ENCODE measurements around the gene ACAP3.

DNA sequence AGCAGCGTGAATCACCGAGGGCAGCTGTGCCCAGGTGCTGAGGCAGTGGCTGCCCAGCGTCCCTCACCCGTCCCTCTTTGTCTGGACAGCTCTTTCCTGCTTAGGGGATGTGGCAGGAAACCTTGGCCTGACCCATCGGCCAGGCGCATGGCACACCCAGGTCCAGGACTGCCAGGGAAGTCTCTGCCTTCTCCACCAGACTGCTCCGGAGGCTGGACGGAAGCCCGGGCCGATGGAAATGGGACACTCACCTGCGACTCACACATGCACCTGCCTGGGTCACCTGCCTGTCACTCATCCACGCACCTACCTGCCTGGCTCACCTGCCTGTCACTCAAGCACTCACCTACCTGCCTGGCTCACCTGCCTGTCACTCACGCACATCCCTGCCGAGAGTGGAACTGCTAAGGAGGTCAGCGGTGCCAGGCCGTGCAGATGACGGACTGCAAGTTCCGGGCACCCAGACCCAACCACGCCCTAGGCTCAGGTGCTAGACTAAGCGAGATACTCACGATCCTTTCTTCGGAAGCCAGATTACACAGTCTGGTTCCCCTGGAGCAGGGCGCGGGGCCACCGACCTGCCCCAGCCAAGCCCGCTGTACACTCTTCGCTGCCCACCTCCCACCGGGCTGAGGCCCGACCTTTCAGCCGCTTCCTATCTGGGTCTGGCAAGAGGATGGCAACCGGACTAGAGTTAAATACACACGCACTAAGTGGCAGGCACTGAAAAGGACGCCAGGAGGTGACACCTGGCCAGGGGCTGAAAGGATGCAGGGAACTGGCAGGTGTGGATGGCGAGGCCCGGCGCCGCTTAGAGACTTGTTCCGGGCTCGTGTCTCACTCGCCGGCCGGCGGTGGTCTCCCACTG, 35.2 kb downstream of the ACAP3 start:
- TF ChIP-seq, protein P1, sequence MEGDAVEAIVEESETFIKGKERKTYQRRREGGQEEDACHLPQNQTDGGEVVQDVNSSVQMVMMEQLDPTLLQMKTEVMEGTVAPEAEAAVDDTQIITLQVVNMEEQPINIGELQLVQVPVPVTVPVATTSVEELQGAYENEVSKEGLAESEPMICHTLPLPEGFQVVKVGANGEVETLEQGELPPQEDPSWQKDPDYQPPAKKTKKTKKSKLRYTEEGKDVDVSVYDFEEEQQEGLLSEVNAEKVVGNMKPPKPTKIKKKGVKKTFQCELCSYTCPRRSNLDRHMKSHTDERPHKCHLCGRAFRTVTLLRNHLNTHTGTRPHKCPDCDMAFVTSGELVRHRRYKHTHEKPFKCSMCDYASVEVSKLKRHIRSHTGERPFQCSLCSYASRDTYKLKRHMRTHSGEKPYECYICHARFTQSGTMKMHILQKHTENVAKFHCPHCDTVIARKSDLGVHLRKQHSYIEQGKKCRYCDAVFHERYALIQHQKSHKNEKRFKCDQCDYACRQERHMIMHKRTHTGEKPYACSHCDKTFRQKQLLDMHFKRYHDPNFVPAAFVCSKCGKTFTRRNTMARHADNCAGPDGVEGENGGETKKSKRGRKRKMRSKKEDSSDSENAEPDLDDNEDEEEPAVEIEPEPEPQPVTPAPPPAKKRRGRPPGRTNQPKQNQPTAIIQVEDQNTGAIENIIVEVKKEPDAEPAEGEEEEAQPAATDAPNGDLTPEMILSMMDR (IDR thresholded peaks at IDR 0.05; ENCODE audit: low read depth, low read length) = no peak
- TF ChIP-seq EZH2phosphoT487 (IDR thresholded peaks at IDR 0.05; ENCODE audit: low read depth) = no peak

All from OCI-LY3 (cell line).